ENCODE results near the gene PPFIBP1. TPM values are rescaled to one million over a fixed set of nuclear protein-coding genes. Genes with fewer than 3 reads are reported as not detected.

Gene PPFIBP1
- total and polyA plus RNA-seq, 2 donors (not counting 1 experiment from before 2014, with no cell fraction given), result 3.3 to 15.0 TPM

GRCh38 chr12:27555925-27556778 is 32.1 kb downstream of the PPFIBP1 start:
- peaks cover 27% of the 10 kb centered on the region for H3K4me1 Mint-ChIP-seq
- H3K27me3 Mint-ChIP-seq, result peaks cover 4% of the 10 kb centered on the region
- Histone ChIP-seq H3K4me2 (replicated peaks; ENCODE audit: low read depth, low read length, poor library complexity, severe bottlenecking) (peak overlapping the region; percentile 50), H3K27me3 (replicated peaks in 1 of 4; ENCODE audit: control extremely low read depth in 1 of 4, control insufficient read depth in 3 of 4, insufficient read depth in 4 of 4, low read length in 3 of 4) (no peaks in the 10 kb centered on the region), H3K9ac (ENCODE audit: low read length) (peak overlapping the region; percentile 24), H3K4me3 (ENCODE audit: control extremely low read depth in 1 of 5, extremely low read depth in 1 of 5, insufficient read depth in 1 of 5, low read depth in 2 of 5, low read length in 4 of 5) (peak overlapping the region in 1 of 5 experiments; percentile 33), H3K27ac (ENCODE audit: low read length in 2 of 2) (no peak overlapping the region), H4K20me1 (ENCODE audit: control insufficient read depth, insufficient read depth, low read length, poor library complexity, severe bottlenecking) (no peaks in the 10 kb centered on the region), H3K79me2 (ENCODE audit: control insufficient read depth, insufficient read depth, low read length) (peaks cover 14% of the 10 kb centered on the region), H2AFZ (ENCODE audit: insufficient read depth, low read depth, low read length, poor library complexity, severe bottlenecking) (no peak overlapping the region), H3K4me1 (ENCODE audit: control insufficient read depth in 2 of 2, insufficient read depth in 2 of 2, low read length in 2 of 2) (peaks cover 7 to 22% of the 10 kb centered on the region in 2 donors), H3K9me3 (ENCODE audit: control extremely low read depth in 1 of 3, control insufficient read depth in 2 of 3, insufficient read depth in 1 of 3, low read length in 2 of 3) (no peaks in the 10 kb centered on the region), H3K36me3 (replicated peaks in 1 of 2; ENCODE audit: control extremely low read depth in 1 of 2, control insufficient read depth in 1 of 2, extremely low read depth in 1 of 2, insufficient read depth in 2 of 2, low read length in 1 of 2) (no peaks in the 10 kb centered on the region)
- ATAC-seq (ENCODE audit: low read depth) (no peak), DNase-seq (no peak)
- intact Hi-C loops (cut with micrococcal nuclease), result no loop called here
- H3K4me3 Mint-ChIP-seq, result no peak overlapping the region
- WGBS (ENCODE audit: insufficient coverage), result 82% methylated on average over 4 of the region's 6 CpGs
- no peak for TF ChIP-seq EZH2 (IDR thresholded peaks at IDR 0.05; ENCODE audit: borderline replicate concordance, insufficient read depth, low read depth, low read length, poor library complexity, severe bottlenecking)
- TF ChIP-seq, protein P1, sequence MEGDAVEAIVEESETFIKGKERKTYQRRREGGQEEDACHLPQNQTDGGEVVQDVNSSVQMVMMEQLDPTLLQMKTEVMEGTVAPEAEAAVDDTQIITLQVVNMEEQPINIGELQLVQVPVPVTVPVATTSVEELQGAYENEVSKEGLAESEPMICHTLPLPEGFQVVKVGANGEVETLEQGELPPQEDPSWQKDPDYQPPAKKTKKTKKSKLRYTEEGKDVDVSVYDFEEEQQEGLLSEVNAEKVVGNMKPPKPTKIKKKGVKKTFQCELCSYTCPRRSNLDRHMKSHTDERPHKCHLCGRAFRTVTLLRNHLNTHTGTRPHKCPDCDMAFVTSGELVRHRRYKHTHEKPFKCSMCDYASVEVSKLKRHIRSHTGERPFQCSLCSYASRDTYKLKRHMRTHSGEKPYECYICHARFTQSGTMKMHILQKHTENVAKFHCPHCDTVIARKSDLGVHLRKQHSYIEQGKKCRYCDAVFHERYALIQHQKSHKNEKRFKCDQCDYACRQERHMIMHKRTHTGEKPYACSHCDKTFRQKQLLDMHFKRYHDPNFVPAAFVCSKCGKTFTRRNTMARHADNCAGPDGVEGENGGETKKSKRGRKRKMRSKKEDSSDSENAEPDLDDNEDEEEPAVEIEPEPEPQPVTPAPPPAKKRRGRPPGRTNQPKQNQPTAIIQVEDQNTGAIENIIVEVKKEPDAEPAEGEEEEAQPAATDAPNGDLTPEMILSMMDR (IDR thresholded peaks at IDR 0.05), result no peak
- no peaks in the 10 kb centered on the region for H3K9me3 Mint-ChIP-seq (ENCODE audit: insufficient read depth)
- ChIA-PET POLR2A (no interaction called here), CTCF (interaction anchor here (1.1 to 1.4 kb wide), 2 partner anchors 121 to 122 kb away, joined by 3 read pairs; no protein-coding TSS in a partner anchor)
- no peak overlapping the region for H3K27ac Mint-ChIP-seq

- no peaks in the 10 kb centered on the region for H3K36me3 ChIP-seq (replicated peaks in 1 of 2; ENCODE audit: control extremely low read depth in 1 of 2, control insufficient read depth in 1 of 2, extremely low read depth in 1 of 2, insufficient read depth in 2 of 2, low read length in 1 of 2)
- ChIA-PET CTCF (no interaction called here), POLR2A (no interaction called here)
- H3K4me1 ChIP-seq (ENCODE audit: control insufficient read depth in 2 of 2, insufficient read depth in 2 of 2, low read length in 2 of 2), result peaks cover 1 to 8% of the 10 kb centered on the region in 2 donors
- no peaks in the 10 kb centered on the region for H3K9me3 ChIP-seq (ENCODE audit: control extremely low read depth in 1 of 3, control insufficient read depth in 2 of 3, insufficient read depth in 1 of 3, low read length in 2 of 3)
- no peak overlapping the region for H3K9ac ChIP-seq (ENCODE audit: low read length)
- TF ChIP-seq, protein P1 (IDR thresholded peaks at IDR 0.05), result no peak
- no peak for TF ChIP-seq EZH2 (IDR thresholded peaks at IDR 0.05; ENCODE audit: borderline replicate concordance, insufficient read depth, low read depth, low read length, poor library complexity, severe bottlenecking)
- H3K27ac ChIP-seq (ENCODE audit: low read length in 2 of 2), result no peak overlapping the region
- H4K20me1 ChIP-seq (ENCODE audit: control insufficient read depth, insufficient read depth, low read length, poor library complexity, severe bottlenecking), result no peaks in the 10 kb centered on the region
- Mint-ChIP-seq H3K27ac (no peak overlapping the region), H3K27me3 (no peaks in the 10 kb centered on the region), H3K4me3 (no peak overlapping the region), H3K9me3 (ENCODE audit: insufficient read depth) (no peaks in the 10 kb centered on the region), H3K4me1 (peaks cover 10% of the 10 kb centered on the region)
- H3K27me3 ChIP-seq (replicated peaks in 1 of 4; ENCODE audit: control extremely low read depth in 1 of 4, control insufficient read depth in 3 of 4, insufficient read depth in 4 of 4, low read length in 3 of 4), result no peaks in the 10 kb centered on the region
- H3K79me2 ChIP-seq (ENCODE audit: control insufficient read depth, insufficient read depth, low read length), result peaks cover 14% of the 10 kb centered on the region
- intact Hi-C loops (cut with micrococcal nuclease), result no loop called here
- ATAC-seq (ENCODE audit: low read depth) (no peak), DNase-seq (no peak)
- H2AFZ ChIP-seq (ENCODE audit: insufficient read depth, low read depth, low read length, poor library complexity, severe bottlenecking), result no peak overlapping the region
- no peak overlapping the region for H3K4me2 ChIP-seq (replicated peaks; ENCODE audit: low read depth, low read length, poor library complexity, severe bottlenecking)
- no CpG with 5 or more reads among the region's 2 CpGs for WGBS (ENCODE audit: insufficient coverage)
- H3K4me3 ChIP-seq (ENCODE audit: control extremely low read depth in 1 of 5, extremely low read depth in 1 of 5, insufficient read depth in 1 of 5, low read depth in 2 of 5, low read length in 4 of 5), result no peak overlapping the region
Measured at GRCh38 chr12:27560126-27560525, 36.1 kb downstream of the PPFIBP1 start.
